ENCODE results near the gene ATP8A2. TPM values are rescaled to one million over a fixed set of nuclear protein-coding genes. Genes with fewer than 3 reads are reported as not detected.

Gene ATP8A2
- total RNA-seq, 4 donors from 2014 or later: 0.16 to 0.54 (median 0.26) TPM

DNA sequence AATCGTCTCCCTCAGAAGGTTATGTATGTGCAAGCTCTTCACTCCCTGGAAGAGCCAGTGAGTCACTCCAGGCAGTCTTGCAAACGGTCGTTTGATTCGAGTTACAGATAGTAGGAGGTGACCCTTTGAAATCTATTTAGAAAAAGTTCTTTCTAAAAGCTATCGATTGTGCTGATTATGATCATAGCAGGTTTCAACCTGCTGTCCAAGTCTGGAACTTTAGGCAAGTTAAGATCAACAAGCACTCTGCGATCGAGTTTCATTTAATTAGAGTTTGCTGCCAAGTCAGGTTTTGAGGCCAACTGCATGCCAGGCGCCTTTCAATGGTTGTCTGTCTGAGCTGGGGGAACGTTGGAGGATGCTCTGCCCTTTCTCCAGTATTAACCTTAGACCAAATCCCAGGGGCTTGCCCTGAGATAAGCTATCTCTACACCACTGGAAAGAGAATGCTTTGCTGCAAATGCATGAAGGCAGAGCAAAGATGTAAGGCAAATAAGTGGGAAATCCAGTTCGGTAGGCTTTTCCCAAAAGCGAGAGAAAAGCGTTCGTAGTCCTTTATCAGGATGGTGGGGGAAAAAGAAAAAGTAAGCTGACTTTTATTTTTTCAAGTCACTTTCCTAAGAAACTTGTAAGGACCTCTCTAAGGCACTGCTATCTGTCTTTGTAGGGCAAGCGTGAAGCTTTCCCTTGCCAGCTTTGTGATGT is 287.5 kb downstream of the ATP8A2 start:
- no peak for TF ChIP-seq POLR2A (IDR thresholded peaks at IDR 0.05)
- no peak for TF ChIP-seq EP300 (IDR thresholded peaks at IDR 0.05)
- TF ChIP-seq POLR2AphosphoS5 (IDR thresholded peaks at IDR 0.05): no peak
- no peak for TF ChIP-seq CTCF (IDR thresholded peaks at IDR 0.05)

DNA sequence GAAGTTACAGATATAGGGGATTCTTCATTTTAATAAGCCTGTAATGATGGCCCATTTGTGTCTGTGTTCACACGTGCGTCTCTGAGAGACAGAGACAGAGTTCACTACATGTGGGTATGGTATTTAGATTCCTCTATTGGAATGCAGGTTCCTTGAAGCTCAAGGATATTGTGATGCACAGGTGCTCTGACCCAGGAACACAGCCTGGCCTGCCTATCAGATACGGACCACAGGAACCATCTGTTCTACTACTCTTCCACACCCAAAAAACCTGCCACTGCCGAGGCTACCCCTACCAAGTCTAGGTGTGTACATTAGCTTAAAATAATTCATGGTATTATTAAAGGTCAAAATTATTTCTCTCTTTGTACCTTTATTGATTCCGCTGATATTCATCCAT is 289.2 kb downstream of the ATP8A2 start:
- H3K27ac ChIP-seq: no peak overlapping the region
- 87 to 90% methylated on average over 3 to 5 of the region's 5 CpGs for WGBS, 2 donors (ENCODE audit: low coverage in 1 of 2)
- ATAC-seq: no peak
- TF ChIP-seq EP300 (IDR thresholded peaks at IDR 0.05) (no peak), POLR2A (IDR thresholded peaks at IDR 0.05) (no peak), CTCF (IDR thresholded peaks at IDR 0.05) (no peak), POLR2AphosphoS5 (IDR thresholded peaks at IDR 0.05) (no peak)
- no peak overlapping the region for H3K4me3 ChIP-seq
- no peaks in the 10 kb centered on the region for H3K4me1 ChIP-seq
- no peaks in the 10 kb centered on the region for H3K36me3 ChIP-seq
- no peaks in the 10 kb centered on the region for H3K9me3 ChIP-seq
- no peaks in the 10 kb centered on the region for H3K27me3 ChIP-seq

More for the DNA sequence above, 287.5 kb downstream of the ATP8A2 start:
- 46 to 53% methylated on average over 11 to 12 of the region's 14 CpGs for WGBS, 2 donors (ENCODE audit: low coverage in 1 of 2)
- H3K4me3 ChIP-seq: no peak overlapping the region
- ATAC-seq: no peak
- no peaks in the 10 kb centered on the region for H3K9me3 ChIP-seq
- H3K27ac ChIP-seq: no peak overlapping the region
- H3K4me1 ChIP-seq: no peaks in the 10 kb centered on the region
- no peaks in the 10 kb centered on the region for H3K36me3 ChIP-seq
- no peaks in the 10 kb centered on the region for H3K27me3 ChIP-seq

DNA sequence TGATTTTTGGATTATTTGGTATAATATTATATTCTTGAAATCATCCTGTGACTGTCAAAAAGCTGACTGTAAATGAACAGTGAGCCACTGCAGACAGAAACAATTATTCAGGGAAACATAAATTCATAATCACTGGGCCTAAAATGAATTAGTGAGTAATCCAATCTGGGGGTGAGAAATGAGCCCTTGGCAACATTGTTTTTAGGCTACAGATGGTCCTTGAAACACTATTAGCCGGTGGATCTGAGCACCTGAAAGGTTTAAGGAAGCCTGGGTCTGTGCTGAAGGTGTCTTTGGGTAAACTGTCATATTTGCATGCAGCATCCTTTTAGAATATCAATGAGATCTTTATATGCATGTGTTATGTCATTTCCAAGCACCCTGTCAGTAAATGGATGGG is 290.7 kb downstream of the ATP8A2 start:
- no peak overlapping the region for H3K27ac ChIP-seq
- WGBS, 2 donors (ENCODE audit: low coverage in 1 of 2): 33 to 57% methylated on average over 1 of the region's 1 CpG
- no peaks in the 10 kb centered on the region for H3K36me3 ChIP-seq
- H3K27me3 ChIP-seq: no peaks in the 10 kb centered on the region
- no peak for ATAC-seq
- peaks cover 0 to 5% (median 0%) of the 10 kb centered on the region in 3 donors for H3K9me3 ChIP-seq
- TF ChIP-seq POLR2AphosphoS5 (IDR thresholded peaks at IDR 0.05): no peak
- no peak for TF ChIP-seq EP300 (IDR thresholded peaks at IDR 0.05)
- no peak for TF ChIP-seq CTCF (IDR thresholded peaks at IDR 0.05)
- no peak for TF ChIP-seq POLR2A (IDR thresholded peaks at IDR 0.05)
- no peaks in the 10 kb centered on the region for H3K4me1 ChIP-seq
- H3K4me3 ChIP-seq: no peak overlapping the region

DNA sequence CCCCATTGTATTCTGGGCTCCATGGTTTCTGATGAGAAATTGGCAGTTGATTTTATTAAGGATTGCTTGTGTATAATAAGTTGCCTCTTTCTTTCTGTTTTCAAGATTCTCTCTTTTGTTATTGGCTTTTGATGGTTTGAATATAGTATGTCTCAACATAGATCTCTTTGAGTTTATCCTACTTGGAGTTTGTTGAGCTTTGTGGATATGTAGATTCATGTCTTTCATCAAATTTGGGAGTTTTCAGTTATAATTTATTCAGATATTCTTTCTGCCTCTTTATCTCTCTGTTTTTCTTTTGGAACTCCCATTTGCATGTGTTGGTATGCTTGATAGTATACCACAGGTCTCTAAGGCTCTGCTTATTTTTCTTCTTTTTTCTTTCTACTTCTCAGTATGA is 296.6 kb downstream of the ATP8A2 start:
- Histone ChIP-seq H3K4me3 (no peak overlapping the region), H3K9me3 (peaks cover 0 to 37% (median 0%) of the 10 kb centered on the region in 3 donors), H3K36me3 (no peaks in the 10 kb centered on the region), H3K27me3 (no peaks in the 10 kb centered on the region), H3K4me1 (no peaks in the 10 kb centered on the region), H3K27ac (no peak overlapping the region)
- TF ChIP-seq POLR2A (IDR thresholded peaks at IDR 0.05): no peak
- TF ChIP-seq EP300 (IDR thresholded peaks at IDR 0.05): no peak
- TF ChIP-seq POLR2AphosphoS5 (IDR thresholded peaks at IDR 0.05): no peak
- no peak for TF ChIP-seq CTCF (IDR thresholded peaks at IDR 0.05)
- ATAC-seq: no peak

DNA sequence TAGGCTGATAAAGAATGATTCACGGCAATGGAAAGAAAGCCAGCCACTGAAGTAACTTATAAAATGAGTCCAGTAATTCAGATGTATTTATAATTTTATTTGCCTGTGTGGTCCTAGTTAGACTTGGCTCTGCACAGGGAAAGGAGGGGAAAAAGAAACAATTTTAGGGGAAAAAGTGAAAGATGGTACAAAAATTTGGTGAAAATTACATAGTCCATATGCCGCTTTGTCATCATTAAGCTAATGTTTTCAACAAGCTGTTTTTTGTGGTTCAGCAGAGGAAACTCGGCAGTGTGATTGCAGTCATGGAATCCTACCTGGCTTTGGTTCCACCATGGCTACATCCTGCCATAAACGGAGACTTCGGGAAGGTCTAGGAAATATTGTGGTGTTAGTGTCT is 301.9 kb downstream of the ATP8A2 start:
- no peak for ATAC-seq
- 78 to 81% methylated on average over 5 of the region's 5 CpGs for WGBS, 2 donors (ENCODE audit: low coverage in 1 of 2)
- H3K4me1 ChIP-seq: no peaks in the 10 kb centered on the region
- H3K27me3 ChIP-seq: no peaks in the 10 kb centered on the region
- no peaks in the 10 kb centered on the region for H3K36me3 ChIP-seq
- H3K9me3 ChIP-seq: peaks cover 0 to 20% (median 0%) of the 10 kb centered on the region in 3 donors
- H3K27ac ChIP-seq: no peak overlapping the region
- TF ChIP-seq POLR2A (IDR thresholded peaks at IDR 0.05) (no peak), POLR2AphosphoS5 (IDR thresholded peaks at IDR 0.05) (no peak), CTCF (IDR thresholded peaks at IDR 0.05) (no peak), EP300 (IDR thresholded peaks at IDR 0.05) (no peak)
- no peak overlapping the region for H3K4me3 ChIP-seq
